GM12801 (cell line): ENCODE data around the gene FPGS.

Experiments
- CTCF ChIP-seq: IDR thresholded peaks from one replicate; pipeline ENCODE4 v1.5.1; 2011; ENCODE audit warnings: control low read depth; ENCODE audit not compliant: insufficient read length; ENCODE audit errors: extremely low read depth

FPGS gene

GRCh38 chr9:127802576-127803443, at the start of gene FPGS:
Gene FPGS (plus strand): TSS chr9:127802882. CDS start chr9:127802925, 43 bp downstream.
- no peak for TF ChIP-seq CTCF

GRCh38 chr9:127753148-127753547, 49.5 kb upstream of the FPGS start:
- TF ChIP-seq CTCF: no peak

GRCh38 chr9:127753622-127754021, 49.1 kb upstream of the FPGS start:
- TF ChIP-seq CTCF: no peak

GRCh38 chr9:127754099-127755060, 48.3 kb upstream of the FPGS start:
- no peak for TF ChIP-seq CTCF

GRCh38 chr9:127755061-127756060, 47.3 kb upstream of the FPGS start:
- no peak for TF ChIP-seq CTCF

- no peak for TF ChIP-seq CTCF
These were observed 46.4 kb upstream of the FPGS start for GRCh38 chr9:127756233-127756632.
